Measurements from ENCODE around the gene ARSA.
"Not testable (repeated sequence)": the region's sequence is repeated elsewhere in the genome, so short reads cannot be mapped to it uniquely, and the experiment has no call there.

Gene ARSA

DNA sequence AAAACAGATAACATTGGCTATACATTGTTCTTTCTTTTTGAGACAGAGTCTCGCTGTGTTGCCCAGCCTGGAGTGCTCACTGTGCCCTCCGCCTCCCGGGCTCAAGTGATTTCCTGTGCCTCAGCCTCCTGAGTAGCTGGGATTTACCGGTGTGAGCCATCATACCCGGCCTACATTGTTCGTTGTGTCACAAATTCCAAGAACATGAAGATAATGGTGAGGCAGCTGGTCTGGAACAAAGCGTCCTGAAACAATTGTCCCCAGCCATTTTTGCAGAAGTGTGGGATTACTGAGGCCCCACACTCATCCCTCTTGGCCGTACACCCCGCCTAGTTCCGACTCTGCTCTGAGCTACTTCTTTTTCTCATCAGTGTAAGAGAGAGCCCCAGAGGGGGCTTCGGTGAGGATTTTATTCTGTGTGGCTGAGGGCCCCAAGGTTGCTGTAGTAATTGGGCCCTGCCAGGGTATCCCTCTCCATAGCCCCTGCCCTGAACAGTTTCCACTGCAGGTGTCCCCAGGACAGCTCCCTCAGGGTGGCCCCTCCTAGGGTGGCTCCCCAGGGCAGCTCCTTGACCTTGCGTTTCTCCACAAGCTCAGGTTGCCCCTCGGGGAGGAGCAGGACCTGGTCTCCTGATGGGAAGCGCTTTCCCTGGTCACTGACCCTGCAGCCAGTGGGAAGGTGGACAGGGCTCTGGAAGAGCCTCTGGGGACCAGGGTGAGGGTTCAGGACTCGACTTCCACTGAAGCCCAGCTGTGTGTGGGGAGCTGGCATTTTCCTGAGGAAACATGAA lies 13.1 kb upstream of the ARSA start:
- POLR2A ChIA-PET: interaction anchor here (1.1 to 1.8 kb wide), 3 partner anchors 11 to 32 kb away, joined by 3 to 11 read pairs (median 4); partner anchors contain the start of gene SHANK3
- WGBS (ENCODE audit: insufficient coverage): 91% methylated on average over 15 of the region's 15 CpGs
- CTCF ChIA-PET: interaction anchor here (0.7 to 3.8 kb wide), 16 partner anchors 8 to 94 kb away, joined by 3 to 33 read pairs (median 6); partner anchors contain the start of gene ARSA

DNA sequence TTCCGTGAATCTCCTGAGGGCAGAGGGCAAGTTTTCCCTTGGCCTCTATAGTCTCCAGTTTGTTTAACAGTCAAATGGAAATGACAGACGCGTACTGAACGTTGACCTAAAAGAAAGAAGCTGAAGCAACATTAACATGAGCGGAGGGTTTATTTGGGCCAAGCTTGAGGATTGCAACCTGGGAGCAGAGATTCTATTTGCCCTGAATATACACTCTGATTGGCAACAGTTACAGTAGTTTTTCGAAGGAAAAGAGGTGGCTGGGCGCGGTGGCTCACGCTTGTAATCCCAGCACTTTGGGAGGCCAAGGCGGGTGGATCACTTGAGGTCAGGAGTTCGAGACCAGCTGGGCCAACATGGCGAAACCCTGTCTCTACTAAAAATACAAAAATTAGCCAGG lies 12.3 kb upstream of the ARSA start:
- not testable (repeated sequence) for H3K4me3 ChIP-seq (ENCODE audit: control insufficient read depth in 1 of 7, extremely low read depth in 1 of 7, insufficient read depth in 4 of 7, low read depth in 2 of 7, low read length in 6 of 7); H3K27ac ChIP-seq (ENCODE audit: insufficient read depth in 1 of 2, low read depth in 1 of 2, low read length in 2 of 2, poor library complexity in 1 of 2, severe bottlenecking in 2 of 2); DNase-seq; H3K36me3 ChIP-seq (ENCODE audit: control insufficient read depth in 4 of 4, insufficient read depth in 4 of 4, low read length in 3 of 4); H3K9me3 ChIP-seq (ENCODE audit: control extremely low read depth in 1 of 5, control insufficient read depth in 4 of 5, insufficient read depth in 2 of 5, low read depth in 1 of 5, low read length in 4 of 5)
- WGBS (ENCODE audit: insufficient coverage): 98% methylated on average over 9 of the region's 12 CpGs
- ChIA-PET CTCF (interaction anchor here (1.0 to 3.8 kb wide), 5 partner anchors 13 to 93 kb away, joined by 3 to 33 read pairs (median 22); partner anchors contain the start of gene ARSA), POLR2A (interaction anchor here (0.6 kb wide), 1 partner anchor 342 kb away, joined by 3 read pairs; no protein-coding TSS in a partner anchor)
- Histone ChIP-seq H3K4me1 (ENCODE audit: control extremely low read depth in 1 of 4, control insufficient read depth in 4 of 4, insufficient read depth in 4 of 4, low read length in 3 of 4) (peaks cover 0 to 13% (median 11%) of the 10 kb centered on the region in 4 experiments), H3K27me3 (replicated peaks in 2 of 5; ENCODE audit: control insufficient read depth in 4 of 5, insufficient read depth in 5 of 5, low read length in 4 of 5) (peaks cover 0 to 11% (median 3%) of the 10 kb centered on the region in 5 experiments)

More for the DNA sequence above, 13.1 kb upstream of the ARSA start:
- no peak overlapping the region for H3K27ac ChIP-seq (ENCODE audit: insufficient read depth in 1 of 2, low read depth in 1 of 2, low read length in 2 of 2, poor library complexity in 1 of 2, severe bottlenecking in 2 of 2)
- H3K4me3 ChIP-seq (ENCODE audit: control insufficient read depth in 1 of 7, extremely low read depth in 1 of 7, insufficient read depth in 4 of 7, low read depth in 2 of 7, low read length in 6 of 7): no peak overlapping the region
- H3K27me3 ChIP-seq (replicated peaks in 2 of 5; ENCODE audit: control insufficient read depth in 4 of 5, insufficient read depth in 5 of 5, low read length in 4 of 5): peaks cover 0 to 11% (median 3%) of the 10 kb centered on the region in 5 experiments
- DNase-seq: no peak
- H3K36me3 ChIP-seq (ENCODE audit: control insufficient read depth in 4 of 4, insufficient read depth in 4 of 4, low read length in 3 of 4): no peaks in the 10 kb centered on the region
- H3K9me3 ChIP-seq (ENCODE audit: control extremely low read depth in 1 of 5, control insufficient read depth in 4 of 5, insufficient read depth in 2 of 5, low read depth in 1 of 5, low read length in 4 of 5): no peaks in the 10 kb centered on the region
- peaks cover 0 to 13% (median 11%) of the 10 kb centered on the region in 4 experiments for H3K4me1 ChIP-seq (ENCODE audit: control extremely low read depth in 1 of 4, control insufficient read depth in 4 of 4, insufficient read depth in 4 of 4, low read length in 3 of 4)

DNA sequence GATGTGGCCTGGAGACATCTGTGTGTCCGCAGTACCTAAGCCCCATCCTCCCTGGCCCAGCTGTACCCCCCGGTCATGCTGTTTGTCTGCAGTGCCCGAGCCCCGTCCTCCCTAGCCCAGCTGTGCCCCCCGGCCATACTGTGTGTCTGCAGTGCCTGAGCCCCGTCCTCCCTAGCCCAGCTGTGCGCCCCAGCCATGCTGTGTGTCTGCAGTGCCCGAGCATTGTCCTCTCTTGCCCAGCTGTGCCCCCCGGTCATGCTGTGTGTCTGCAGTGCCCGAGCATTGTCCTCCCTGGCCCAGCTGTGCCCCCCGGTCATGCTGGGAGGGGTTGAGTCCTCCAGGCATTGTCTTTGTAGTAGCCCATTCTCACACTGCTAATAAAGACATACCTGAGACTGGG lies 7.6 kb upstream of the ARSA start:
- Histone ChIP-seq H3K36me3 (ENCODE audit: control insufficient read depth in 4 of 4, insufficient read depth in 4 of 4, low read length in 3 of 4) (no peaks in the 10 kb centered on the region), H3K4me3 (ENCODE audit: control insufficient read depth in 1 of 7, extremely low read depth in 1 of 7, insufficient read depth in 4 of 7, low read depth in 2 of 7, low read length in 6 of 7) (no peak overlapping the region), H3K27me3 (replicated peaks in 2 of 5; ENCODE audit: control insufficient read depth in 4 of 5, insufficient read depth in 5 of 5, low read length in 4 of 5) (no peaks in the 10 kb centered on the region), H3K9me3 (ENCODE audit: control extremely low read depth in 1 of 5, control insufficient read depth in 4 of 5, insufficient read depth in 2 of 5, low read depth in 1 of 5, low read length in 4 of 5) (peaks cover 0 to 2% (median 0%) of the 10 kb centered on the region in 5 experiments), H3K4me1 (ENCODE audit: control extremely low read depth in 1 of 4, control insufficient read depth in 4 of 4, insufficient read depth in 4 of 4, low read length in 3 of 4) (peaks cover 0 to 1% (median 0%) of the 10 kb centered on the region in 4 experiments), H3K27ac (ENCODE audit: insufficient read depth in 1 of 2, low read depth in 1 of 2, low read length in 2 of 2, poor library complexity in 1 of 2, severe bottlenecking in 2 of 2) (no peak overlapping the region)
- ChIA-PET CTCF (interaction anchor here (1.1 to 2.8 kb wide), 2 partner anchors 14 to 31 kb away, joined by 3 to 13 read pairs; no protein-coding TSS in a partner anchor), POLR2A (no interaction called here)
- no peak for DNase-seq
- 97% methylated on average over 9 of the region's 11 CpGs for WGBS (ENCODE audit: insufficient coverage)

DNA sequence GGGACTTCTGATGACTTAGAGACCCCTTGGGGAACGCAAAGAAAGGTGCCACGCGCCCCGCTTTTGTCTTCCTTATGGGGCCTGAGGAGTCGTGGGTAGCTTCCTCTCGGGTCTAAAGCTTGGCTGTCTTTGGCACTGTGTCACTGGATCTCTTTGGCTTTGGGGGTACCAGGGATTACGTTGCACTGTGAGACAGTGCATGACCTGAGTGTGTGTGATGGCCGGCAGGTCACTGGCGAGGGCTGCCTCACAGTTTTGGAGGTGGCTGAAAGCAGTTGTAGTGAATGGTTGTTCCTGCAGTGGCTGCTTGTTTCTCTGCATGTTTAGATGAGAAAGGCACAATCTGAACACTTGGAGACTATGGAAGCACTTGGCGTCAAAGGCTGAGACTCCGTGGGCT lies 5.8 kb upstream of the ARSA start:
- 95% methylated on average over 10 of the region's 11 CpGs for WGBS (ENCODE audit: insufficient coverage)

DNA sequence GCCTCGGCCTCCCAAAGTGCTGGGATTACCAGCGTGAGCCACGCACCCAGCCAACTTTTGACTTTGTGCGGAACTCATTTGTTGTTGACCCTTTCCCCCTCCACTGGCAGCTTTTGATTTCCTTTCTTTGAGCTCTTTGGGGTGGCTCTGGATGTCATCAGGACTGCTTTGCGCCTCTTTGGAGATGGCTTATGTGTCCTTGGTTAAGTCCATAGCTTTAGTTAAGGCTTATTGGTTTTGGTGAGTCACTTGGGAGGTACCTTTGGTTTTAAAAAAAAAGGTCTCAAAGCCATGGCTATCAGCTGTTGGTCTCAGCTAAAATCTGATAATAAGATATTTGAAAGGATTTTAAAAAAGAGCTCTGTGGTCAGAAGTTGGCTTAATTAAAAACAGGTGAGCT lies 5.1 kb upstream of the ARSA start:
- ChIA-PET POLR2A (interaction anchor here (0.6 kb wide), 1 partner anchor 54 kb away, joined by 3 read pairs; no protein-coding TSS in a partner anchor), CTCF (interaction anchor here (0.8 to 2.8 kb wide), 3 partner anchors 9 to 429 kb away, joined by 3 to 13 read pairs (median 10); no protein-coding TSS in a partner anchor)
- H3K36me3 ChIP-seq (ENCODE audit: control insufficient read depth in 4 of 4, insufficient read depth in 4 of 4, low read length in 3 of 4): no peaks in the 10 kb centered on the region
- 98% methylated on average over 5 of the region's 5 CpGs for WGBS (ENCODE audit: insufficient coverage)
- no peaks in the 10 kb centered on the region for H3K27me3 ChIP-seq (replicated peaks in 2 of 5; ENCODE audit: control insufficient read depth in 4 of 5, insufficient read depth in 5 of 5, low read length in 4 of 5)
- no peak overlapping the region for H3K27ac ChIP-seq (ENCODE audit: insufficient read depth in 1 of 2, low read depth in 1 of 2, low read length in 2 of 2, poor library complexity in 1 of 2, severe bottlenecking in 2 of 2)
- no peak overlapping the region for H3K4me3 ChIP-seq (ENCODE audit: control insufficient read depth in 1 of 7, extremely low read depth in 1 of 7, insufficient read depth in 4 of 7, low read depth in 2 of 7, low read length in 6 of 7)
- peaks cover 0 to 2% (median 0%) of the 10 kb centered on the region in 5 experiments for H3K9me3 ChIP-seq (ENCODE audit: control extremely low read depth in 1 of 5, control insufficient read depth in 4 of 5, insufficient read depth in 2 of 5, low read depth in 1 of 5, low read length in 4 of 5)
- no peak for DNase-seq
- peaks cover 3 to 23% (median 10%) of the 10 kb centered on the region in 4 experiments for H3K4me1 ChIP-seq (ENCODE audit: control extremely low read depth in 1 of 4, control insufficient read depth in 4 of 4, insufficient read depth in 4 of 4, low read length in 3 of 4)

More for the DNA sequence above, 5.8 kb upstream of the ARSA start:
- ChIA-PET CTCF (interaction anchor here (1.7 to 2.8 kb wide), 2 partner anchors 8 to 12 kb away, joined by 10 to 13 read pairs; no protein-coding TSS in a partner anchor), POLR2A (no interaction called here)
- Histone ChIP-seq H3K27ac (ENCODE audit: insufficient read depth in 1 of 2, low read depth in 1 of 2, low read length in 2 of 2, poor library complexity in 1 of 2, severe bottlenecking in 2 of 2) (no peak overlapping the region), H3K36me3 (ENCODE audit: control insufficient read depth in 4 of 4, insufficient read depth in 4 of 4, low read length in 3 of 4) (no peaks in the 10 kb centered on the region), H3K4me1 (ENCODE audit: control extremely low read depth in 1 of 4, control insufficient read depth in 4 of 4, insufficient read depth in 4 of 4, low read length in 3 of 4) (peaks cover 2 to 16% (median 5%) of the 10 kb centered on the region in 4 experiments), H3K9me3 (ENCODE audit: control extremely low read depth in 1 of 5, control insufficient read depth in 4 of 5, insufficient read depth in 2 of 5, low read depth in 1 of 5, low read length in 4 of 5) (peaks cover 0 to 2% (median 0%) of the 10 kb centered on the region in 5 experiments), H3K4me3 (ENCODE audit: control insufficient read depth in 1 of 7, extremely low read depth in 1 of 7, insufficient read depth in 4 of 7, low read depth in 2 of 7, low read length in 6 of 7) (no peak overlapping the region), H3K27me3 (replicated peaks in 2 of 5; ENCODE audit: control insufficient read depth in 4 of 5, insufficient read depth in 5 of 5, low read length in 4 of 5) (no peaks in the 10 kb centered on the region)
- DNase-seq: no peak

- Histone ChIP-seq H3K27me3 (replicated peaks in 2 of 5; ENCODE audit: control insufficient read depth in 4 of 5, insufficient read depth in 5 of 5, low read length in 4 of 5) (no peaks in the 10 kb centered on the region), H3K27ac (ENCODE audit: insufficient read depth in 1 of 2, low read depth in 1 of 2, low read length in 2 of 2, poor library complexity in 1 of 2, severe bottlenecking in 2 of 2) (no peak overlapping the region), H3K4me3 (ENCODE audit: control insufficient read depth in 1 of 7, extremely low read depth in 1 of 7, insufficient read depth in 4 of 7, low read depth in 2 of 7, low read length in 6 of 7) (no peak overlapping the region), H3K9me3 (ENCODE audit: control extremely low read depth in 1 of 5, control insufficient read depth in 4 of 5, insufficient read depth in 2 of 5, low read depth in 1 of 5, low read length in 4 of 5) (no peaks in the 10 kb centered on the region), H3K4me1 (ENCODE audit: control extremely low read depth in 1 of 4, control insufficient read depth in 4 of 4, insufficient read depth in 4 of 4, low read length in 3 of 4) (peaks cover 3 to 29% (median 17%) of the 10 kb centered on the region in 4 experiments), H3K36me3 (ENCODE audit: control insufficient read depth in 4 of 4, insufficient read depth in 4 of 4, low read length in 3 of 4) (peaks cover 0 to 6% (median 3%) of the 10 kb centered on the region in 4 experiments)
- CTCF ChIA-PET: interaction anchor here (0.6 to 2.0 kb wide), 6 partner anchors 9 to 72 kb away, joined by 3 to 7 read pairs (median 4); no protein-coding TSS in a partner anchor
- POLR2A ChIA-PET: interaction anchor here (1.4 to 1.5 kb wide), 2 partner anchors 8 to 42 kb away, joined by 3 to 9 read pairs; partner anchors contain the start of gene SHANK3
- WGBS (ENCODE audit: insufficient coverage): 95% methylated on average over 5 of the region's 5 CpGs
- DNase-seq: peak in 2 of 3 donors; percentile 27 to 47
Observed at GRCh38 chr22:50630376-50630775, 2.4 kb upstream of the ARSA start.
